Measurements from ENCODE around the gene C14orf180. TPM values are rescaled to one million over a fixed set of nuclear protein-coding genes. Genes with fewer than 3 reads are reported as not detected.

Gene C14orf180
- total RNA-seq, 1 donor from 2014 or later = not detected

GRCh38 chr14:104637546-104638003 lies 58.0 kb downstream of the C14orf180 start:
- H3K36me3 Mint-ChIP-seq (ENCODE audit: insufficient read depth) = no peaks in the 10 kb centered on the region
- no peak overlapping the region for H3K4me3 Mint-ChIP-seq (ENCODE audit: low read depth)
- no peak for DNase-seq (ENCODE audit: low spot score, unreplicated experiment)
- H3K27me3 Mint-ChIP-seq = peaks cover 22% of the 10 kb centered on the region
- H3K4me1 Mint-ChIP-seq (ENCODE audit: low read depth) = peaks cover 12% of the 10 kb centered on the region
- peak overlapping the region; percentile 49 for H3K27ac Mint-ChIP-seq
- no peak for TF ChIP-seq CTCF (IDR thresholded peaks at IDR 0.05; ENCODE audit: unreplicated experiment)
- H3K9me3 Mint-ChIP-seq (ENCODE audit: low read depth) = peaks cover 13% of the 10 kb centered on the region

GRCh38 chr14:104638190-104638589 lies 58.6 kb downstream of the C14orf180 start:
- peaks cover 12% of the 10 kb centered on the region for H3K4me1 Mint-ChIP-seq (ENCODE audit: low read depth)
- no peak for TF ChIP-seq CTCF (IDR thresholded peaks at IDR 0.05; ENCODE audit: unreplicated experiment)
- DNase-seq (ENCODE audit: low spot score, unreplicated experiment) = no peak
- H3K36me3 Mint-ChIP-seq (ENCODE audit: insufficient read depth) = no peaks in the 10 kb centered on the region
- peak overlapping the region; percentile 49 for H3K27ac Mint-ChIP-seq
- H3K27me3 Mint-ChIP-seq = peaks cover 18% of the 10 kb centered on the region
- peaks cover 13% of the 10 kb centered on the region for H3K9me3 Mint-ChIP-seq (ENCODE audit: low read depth)
- H3K4me3 Mint-ChIP-seq (ENCODE audit: low read depth) = no peak overlapping the region

GRCh38 chr14:104638927-104639450 lies 59.4 kb downstream of the C14orf180 start:
- Mint-ChIP-seq H3K36me3 (ENCODE audit: insufficient read depth) (no peaks in the 10 kb centered on the region), H3K4me3 (ENCODE audit: low read depth) (no peak overlapping the region), H3K4me1 (ENCODE audit: low read depth) (peaks cover 12% of the 10 kb centered on the region), H3K9me3 (ENCODE audit: low read depth) (peaks cover 13% of the 10 kb centered on the region), H3K27ac (no peak overlapping the region), H3K27me3 (peaks cover 20% of the 10 kb centered on the region)
- no peak for DNase-seq (ENCODE audit: low spot score, unreplicated experiment)
- TF ChIP-seq CTCF (IDR thresholded peaks at IDR 0.05; ENCODE audit: unreplicated experiment) = no peak

GRCh38 chr14:104639471-104639870 lies 59.9 kb downstream of the C14orf180 start:
- H3K4me1 Mint-ChIP-seq (ENCODE audit: low read depth) = peaks cover 12% of the 10 kb centered on the region
- no peak overlapping the region for H3K27ac Mint-ChIP-seq
- DNase-seq (ENCODE audit: low spot score, unreplicated experiment) = no peak
- peaks cover 13% of the 10 kb centered on the region for H3K9me3 Mint-ChIP-seq (ENCODE audit: low read depth)
- TF ChIP-seq CTCF (IDR thresholded peaks at IDR 0.05; ENCODE audit: unreplicated experiment) = no peak
- peaks cover 23% of the 10 kb centered on the region for H3K27me3 Mint-ChIP-seq
- no peak overlapping the region for H3K4me3 Mint-ChIP-seq (ENCODE audit: low read depth)
- H3K36me3 Mint-ChIP-seq (ENCODE audit: insufficient read depth) = no peaks in the 10 kb centered on the region

Other genes with a start within 250 kb of the C14orf180 start
- 8.1 and 9.2 TPM in 2 replicates for gene TMEM179, start 25.0 kb downstream of the C14orf180 start, total RNA-seq
- gene INF2, start 109.9 kb downstream of the C14orf180 start, total RNA-seq = 69.2 and 75.3 TPM in 2 replicates
- 8.9 and 9.7 TPM in 2 replicates for gene ADSS1, start 144.5 kb downstream of the C14orf180 start, total RNA-seq
- 98.6 and 116 TPM in 2 replicates for gene SIVA1, start 173.4 kb downstream of the C14orf180 start, total RNA-seq
- gene AKT1, start 216.0 kb downstream of the C14orf180 start, total RNA-seq = 147 and 151 TPM in 2 replicates
- gene ZBTB42, start 221.3 kb downstream of the C14orf180 start, total RNA-seq = 12.3 and 12.6 TPM in 2 replicates